ENCODE measurements around the gene NRAP. TPM values are rescaled to one million over a fixed set of nuclear protein-coding genes. Genes with fewer than 3 reads are reported as not detected.

Gene NRAP, protein sequence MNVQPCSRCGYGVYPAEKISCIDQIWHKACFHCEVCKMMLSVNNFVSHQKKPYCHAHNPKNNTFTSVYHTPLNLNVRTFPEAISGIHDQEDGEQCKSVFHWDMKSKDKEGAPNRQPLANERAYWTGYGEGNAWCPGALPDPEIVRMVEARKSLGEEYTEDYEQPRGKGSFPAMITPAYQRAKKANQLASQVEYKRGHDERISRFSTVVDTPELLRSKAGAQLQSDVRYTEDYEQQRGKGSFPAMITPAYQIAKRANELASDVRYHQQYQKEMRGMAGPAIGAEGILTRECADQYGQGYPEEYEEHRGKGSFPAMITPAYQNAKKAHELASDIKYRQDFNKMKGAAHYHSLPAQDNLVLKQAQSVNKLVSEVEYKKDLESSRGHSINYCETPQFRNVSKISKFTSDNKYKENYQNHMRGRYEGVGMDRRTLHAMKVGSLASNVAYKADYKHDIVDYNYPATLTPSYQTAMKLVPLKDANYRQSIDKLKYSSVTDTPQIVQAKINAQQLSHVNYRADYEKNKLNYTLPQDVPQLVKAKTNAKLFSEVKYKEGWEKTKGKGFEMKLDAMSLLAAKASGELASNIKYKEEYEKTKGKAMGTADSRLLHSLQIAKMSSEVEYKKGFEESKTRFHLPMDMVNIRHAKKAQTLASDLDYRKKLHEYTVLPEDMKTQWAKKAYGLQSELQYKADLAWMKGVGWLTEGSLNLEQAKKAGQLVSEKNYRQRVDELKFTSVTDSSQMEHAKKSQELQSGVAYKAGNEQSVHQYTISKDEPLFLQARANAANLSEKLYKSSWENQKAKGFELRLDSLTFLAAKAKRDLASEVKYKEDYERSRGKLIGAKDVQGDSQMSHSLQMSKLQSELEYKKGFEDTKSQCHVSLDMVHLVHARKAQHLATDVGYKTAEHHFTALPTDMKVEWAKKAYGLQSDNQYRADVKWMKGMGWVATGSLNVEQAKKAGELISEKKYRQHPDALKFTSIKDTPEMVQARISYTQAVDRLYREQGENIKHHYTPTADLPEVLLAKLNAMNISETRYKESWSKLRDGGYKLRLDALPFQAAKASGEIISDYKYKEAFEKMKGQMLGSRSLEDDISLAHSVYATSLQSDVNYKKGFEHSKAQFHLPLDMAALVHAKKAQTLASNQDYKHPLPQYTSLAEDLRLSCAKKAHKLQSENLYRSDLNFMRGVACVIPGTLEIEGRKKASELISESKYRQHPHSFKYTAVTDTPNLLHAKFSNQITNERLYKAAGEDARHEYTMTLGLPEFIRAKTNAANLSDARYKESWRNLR (N-terminal part only)
- total RNA-seq (2022; extraction: Qiagen RNA extraction), result not detected in 5 replicates

DNA sequence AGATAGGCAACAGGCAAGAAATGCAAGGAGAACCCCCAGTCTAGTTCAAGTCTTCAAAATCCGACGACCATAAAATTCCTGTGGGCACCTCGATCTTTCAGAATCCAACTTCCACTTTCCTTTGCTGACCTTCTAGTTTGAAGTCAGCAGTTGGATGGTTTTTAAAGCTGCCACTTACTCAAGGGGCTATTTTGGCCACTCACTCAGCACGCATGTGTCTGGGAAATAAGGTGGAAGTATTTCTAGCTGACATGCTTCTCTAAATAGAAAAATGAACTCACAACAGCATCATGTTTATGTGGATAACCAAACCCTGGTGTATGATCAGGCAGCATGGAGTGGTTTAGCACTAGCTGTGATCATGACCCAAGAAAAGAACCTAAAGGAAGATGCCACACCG lies at the start of gene NRAP:
Gene NRAP (minus strand): TSS at position 134 of the 400 bp plus-strand sequence. CDS start 159 bp downstream, outside the sequence.

DNA sequence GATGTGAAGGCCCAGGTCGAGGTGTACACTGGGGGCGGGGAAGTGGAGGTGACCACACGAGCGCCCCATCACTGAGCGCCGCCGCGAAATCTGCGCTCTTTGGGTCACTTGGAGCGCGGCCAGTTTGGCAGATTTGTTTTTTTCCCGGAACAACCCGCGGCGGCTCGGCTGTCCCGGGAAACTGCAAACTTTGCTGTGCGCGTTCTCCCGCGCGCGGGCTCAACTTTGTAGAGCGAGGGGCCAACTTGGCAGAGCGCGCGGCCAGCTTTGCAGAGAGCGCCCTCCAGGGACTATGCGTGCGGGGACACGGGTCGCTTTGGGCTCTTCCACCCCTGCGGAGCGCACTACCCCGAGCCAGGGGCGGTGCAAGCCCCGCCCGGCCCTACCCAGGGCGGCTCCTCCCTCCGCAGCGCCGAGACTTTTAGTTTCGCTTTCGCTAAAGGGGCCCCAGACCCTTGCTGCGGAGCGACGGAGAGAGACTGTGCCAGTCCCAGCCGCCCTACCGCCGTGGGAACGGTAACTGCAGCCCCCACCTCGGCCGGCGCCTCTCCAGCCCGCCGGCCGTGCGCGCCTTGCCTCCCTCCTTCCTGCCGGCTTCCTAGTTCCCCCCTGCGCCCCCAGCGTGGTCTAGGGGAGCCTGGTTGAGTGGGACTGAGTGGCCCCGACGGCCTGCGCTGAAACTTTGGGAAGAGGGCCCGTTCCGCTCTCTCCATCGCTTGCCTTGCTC lies 15.8 kb upstream of the NRAP start, which contains the start of gene CASP7:
Gene CASP7 (plus strand): TSS at position 450 of the 727 bp plus-strand sequence. CDS start 17,582 bp downstream, outside the sequence.

DNA sequence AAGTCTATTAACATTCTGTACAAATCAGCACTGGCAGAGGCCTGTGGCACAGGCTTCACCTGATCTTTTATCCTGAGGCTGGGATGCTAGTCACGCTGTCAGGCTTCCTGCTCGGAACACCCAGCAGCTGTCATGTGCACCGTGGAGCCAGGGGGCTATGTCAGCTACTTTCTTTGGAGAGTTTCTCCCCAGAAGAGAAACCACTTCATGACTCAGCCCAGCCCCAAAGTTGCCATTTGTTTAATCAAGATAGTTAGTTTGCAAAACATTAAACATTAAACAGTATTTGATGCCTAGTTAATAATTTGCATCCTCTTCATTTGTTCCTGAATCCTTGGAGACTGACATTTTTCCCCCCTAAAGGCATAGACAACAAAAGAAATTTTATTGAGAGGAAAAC lies 111.1 kb downstream of the NRAP start, which contains the start of gene HABP2:
Gene HABP2 (plus strand): TSS at position 353 of the 400 bp plus-strand sequence. CDS start 69 bp downstream, outside the sequence.

Other genes with a start within 250 kb of the NRAP start
- 0.04 to 0.13 TPM (median 0.09 TPM) in 4 of 5 replicates, not detected in the other for gene HABP2, start 111.0 kb downstream of the NRAP start, total RNA-seq (2022; extraction: Qiagen RNA extraction)
- 26.6 to 33.8 TPM (median 29.3 TPM) in 5 replicates for gene CASP7, start 15.9 kb upstream of the NRAP start, total RNA-seq (2022; extraction: Qiagen RNA extraction)
- 0.04 to 0.06 TPM (median 0.05 TPM) in 3 of 5 replicates, not detected in the others for gene PLEKHS1, start 87.6 kb upstream of the NRAP start, total RNA-seq (2022; extraction: Qiagen RNA extraction)
- 8.6 to 10.2 TPM (median 9.6 TPM) in 5 replicates for gene DCLRE1A, start 190.0 kb upstream of the NRAP start, total RNA-seq (2022; extraction: Qiagen RNA extraction)
- 5.1 to 8.0 TPM (median 7.0 TPM) in 5 replicates for gene NHLRC2, start 190.6 kb upstream of the NRAP start, total RNA-seq (2022; extraction: Qiagen RNA extraction)